Measurements from ENCODE around the gene TFF2. TPM values are rescaled to one million over a fixed set of nuclear protein-coding genes. Genes with fewer than 3 reads are reported as not detected.

TFF2 gene
- total RNA-seq, 4 donors from 2014 or later, result not detected

DNA sequence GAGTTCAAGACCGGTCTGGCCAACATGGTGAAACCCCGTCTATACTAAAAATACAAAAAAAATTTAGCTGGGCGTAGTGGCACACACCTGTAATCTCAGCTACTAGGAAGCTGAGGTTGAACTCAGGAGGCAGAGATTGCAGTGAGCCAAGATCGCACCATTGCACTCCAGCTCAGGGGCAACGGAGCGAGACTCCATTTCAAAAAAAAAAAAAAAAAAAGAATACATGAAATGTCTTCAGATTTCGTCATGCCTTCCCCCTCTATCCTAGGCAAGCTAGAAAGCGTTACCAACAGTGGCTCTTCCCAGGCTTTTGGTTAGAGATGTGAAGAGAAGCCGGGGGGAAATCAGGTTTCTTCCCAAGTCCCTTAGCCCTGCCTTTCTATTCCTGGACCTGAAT is 11.9 kb upstream of the TFF2 start:
- Histone ChIP-seq H3K9me3 (no peaks in the 10 kb centered on the region), H3K4me3 (no peak overlapping the region), H3K36me3 (no peaks in the 10 kb centered on the region), H3K4me1 (no peaks in the 10 kb centered on the region), H3K27me3 (peaks cover 20 to 28% (median 23%) of the 10 kb centered on the region in 3 donors), H3K27ac (no peak overlapping the region)
- intact Hi-C loops (cut with DNase I; ENCODE audit: low total_unique reads), result no loop called here
- no peak for DNase-seq
- TF ChIP-seq POLR2A (IDR thresholded peaks at IDR 0.05), result no peak
- TF ChIP-seq, protein P1, sequence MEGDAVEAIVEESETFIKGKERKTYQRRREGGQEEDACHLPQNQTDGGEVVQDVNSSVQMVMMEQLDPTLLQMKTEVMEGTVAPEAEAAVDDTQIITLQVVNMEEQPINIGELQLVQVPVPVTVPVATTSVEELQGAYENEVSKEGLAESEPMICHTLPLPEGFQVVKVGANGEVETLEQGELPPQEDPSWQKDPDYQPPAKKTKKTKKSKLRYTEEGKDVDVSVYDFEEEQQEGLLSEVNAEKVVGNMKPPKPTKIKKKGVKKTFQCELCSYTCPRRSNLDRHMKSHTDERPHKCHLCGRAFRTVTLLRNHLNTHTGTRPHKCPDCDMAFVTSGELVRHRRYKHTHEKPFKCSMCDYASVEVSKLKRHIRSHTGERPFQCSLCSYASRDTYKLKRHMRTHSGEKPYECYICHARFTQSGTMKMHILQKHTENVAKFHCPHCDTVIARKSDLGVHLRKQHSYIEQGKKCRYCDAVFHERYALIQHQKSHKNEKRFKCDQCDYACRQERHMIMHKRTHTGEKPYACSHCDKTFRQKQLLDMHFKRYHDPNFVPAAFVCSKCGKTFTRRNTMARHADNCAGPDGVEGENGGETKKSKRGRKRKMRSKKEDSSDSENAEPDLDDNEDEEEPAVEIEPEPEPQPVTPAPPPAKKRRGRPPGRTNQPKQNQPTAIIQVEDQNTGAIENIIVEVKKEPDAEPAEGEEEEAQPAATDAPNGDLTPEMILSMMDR (IDR thresholded peaks at IDR 0.05 in 4 of 5, conservative IDR thresholded peaks at IDR 0.05 in 1 of 5), result no peak
- ATAC-seq, result no peak
- in situ Hi-C loops (cut with MboI; ENCODE audit: low sequenced_read_pairs in 4 of 4), result no loop called here

GRCh38 chr21:42362198-42362597 is 11.4 kb upstream of the TFF2 start:
- intact Hi-C loops (cut with DNase I; ENCODE audit: low total_unique reads), result no loop called here
- no peak overlapping the region for H3K27ac ChIP-seq
- DNase-seq (no peak), ATAC-seq (no peak)
- in situ Hi-C loops (cut with MboI; ENCODE audit: low sequenced_read_pairs in 4 of 4), result no loop called here
- H3K36me3 ChIP-seq, result no peaks in the 10 kb centered on the region
- TF ChIP-seq, protein P1 (IDR thresholded peaks at IDR 0.05 in 4 of 5, conservative IDR thresholded peaks at IDR 0.05 in 1 of 5), result no peak
- no peak for TF ChIP-seq POLR2A (IDR thresholded peaks at IDR 0.05)
- H3K9me3 ChIP-seq, result no peaks in the 10 kb centered on the region
- H3K4me1 ChIP-seq, result no peaks in the 10 kb centered on the region
- H3K4me3 ChIP-seq, result no peak overlapping the region
- H3K27me3 ChIP-seq, result peaks cover 20 to 28% (median 23%) of the 10 kb centered on the region in 3 donors

GRCh38 chr21:42361286-42361685 is 10.5 kb upstream of the TFF2 start:
- Histone ChIP-seq H3K27ac (no peak overlapping the region), H3K9me3 (no peaks in the 10 kb centered on the region), H3K27me3 (peaks cover 20 to 28% (median 23%) of the 10 kb centered on the region in 3 donors), H3K4me3 (no peak overlapping the region), H3K4me1 (no peaks in the 10 kb centered on the region), H3K36me3 (no peaks in the 10 kb centered on the region)
- TF ChIP-seq, protein P1 (IDR thresholded peaks at IDR 0.05 in 4 of 5, conservative IDR thresholded peaks at IDR 0.05 in 1 of 5), result no peak
- no peak for TF ChIP-seq POLR2A (IDR thresholded peaks at IDR 0.05)
- intact Hi-C loops (cut with DNase I; ENCODE audit: low total_unique reads), result no loop called here
- DNase-seq (no peak), ATAC-seq (no peak)
- in situ Hi-C loops (cut with MboI; ENCODE audit: low sequenced_read_pairs in 4 of 4), result no loop called here

- ATAC-seq, result no peak
- H3K4me1 ChIP-seq, result no peaks in the 10 kb centered on the region
- H3K36me3 ChIP-seq, result no peaks in the 10 kb centered on the region
- TF ChIP-seq, protein P1 (IDR thresholded peaks at IDR 0.05 in 4 of 5, conservative IDR thresholded peaks at IDR 0.05 in 1 of 5), result no peak
- no peak for TF ChIP-seq POLR2A (IDR thresholded peaks at IDR 0.05)
- in situ Hi-C loops (cut with MboI; ENCODE audit: low sequenced_read_pairs in 4 of 4), result no loop called here
- no peak overlapping the region for H3K4me3 ChIP-seq
- H3K9me3 ChIP-seq, result no peaks in the 10 kb centered on the region
- no peak overlapping the region for H3K27ac ChIP-seq
- intact Hi-C loops (cut with DNase I; ENCODE audit: low total_unique reads), result no loop called here
- peaks cover 20 to 28% (median 23%) of the 10 kb centered on the region in 3 donors for H3K27me3 ChIP-seq
- no peak for DNase-seq
Measured at GRCh38 chr21:42360317-42360716, 9.5 kb upstream of the TFF2 start.

DNA sequence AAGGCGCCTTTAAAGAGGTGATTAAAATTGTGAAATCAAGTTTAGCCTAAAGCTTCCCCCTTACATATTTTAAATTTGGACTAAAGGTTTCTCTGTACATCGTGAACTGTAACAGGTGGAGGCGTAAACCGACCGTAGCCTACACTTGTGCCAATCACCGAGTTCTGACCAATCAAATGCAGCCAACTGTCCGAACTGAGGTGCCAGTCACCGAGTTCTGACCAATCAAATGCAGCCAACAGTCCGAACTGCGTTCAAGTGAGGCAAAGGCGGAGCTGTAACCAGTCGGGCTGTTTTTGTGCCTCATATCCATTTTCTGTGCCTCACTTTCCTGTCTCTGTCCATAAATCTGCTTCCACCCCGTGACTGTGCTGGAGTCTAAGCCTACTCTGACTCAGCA is 8.1 kb upstream of the TFF2 start:
- DNase-seq (no peak), ATAC-seq (no peak)
- no peaks in the 10 kb centered on the region for H3K9me3 ChIP-seq
- in situ Hi-C loops (cut with MboI; ENCODE audit: low sequenced_read_pairs in 4 of 4), result no loop called here
- H3K36me3 ChIP-seq, result no peaks in the 10 kb centered on the region
- no peak overlapping the region for H3K4me3 ChIP-seq
- peaks cover 17 to 27% (median 21%) of the 10 kb centered on the region in 3 donors for H3K27me3 ChIP-seq
- intact Hi-C loops (cut with DNase I; ENCODE audit: low total_unique reads), result no loop called here
- no peak for TF ChIP-seq POLR2A (IDR thresholded peaks at IDR 0.05)
- TF ChIP-seq, protein P1 (IDR thresholded peaks at IDR 0.05 in 4 of 5, conservative IDR thresholded peaks at IDR 0.05 in 1 of 5), result no peak
- no peak overlapping the region for H3K27ac ChIP-seq
- H3K4me1 ChIP-seq, result no peaks in the 10 kb centered on the region

Measured in gastrocnemius medialis (tissue), 4 donors.